Caco-2 (cell line): Measurements from ENCODE around the gene GCNT2. TPM values are rescaled to one million over a fixed set of nuclear protein-coding genes. Genes with fewer than 3 reads are reported as not detected.

ENCODE experiments used
- Bru-seq: library from RNA; stranded (reverse); fragments of 400-500 nt; gene quantifications from one replicate; lab custom pipeline; 2021; lab: Mats Ljungman, UMichigan
- BruChase-seq, 2 experiments: library from RNA; stranded (reverse); fragments of 400-500 nt; gene quantifications; one replicate each; lab custom pipeline; 2021; lab: Mats Ljungman, UMichigan
- BruUV-seq: library from RNA; stranded (reverse); fragments of 400-500 nt; replicated peaks from 2 replicates; lab custom pipeline; 2021; lab: Mats Ljungman, UMichigan
- CTCF ChIA-PET: fragments of 300-600 bp; sonication (Branson Sonifier 250); formaldehyde crosslinking; loops from one replicate; lab custom pipeline; 2022; ENCODE audit warnings: antibody characterized with exemption; lab: Charles Lee
- POLR2A ChIA-PET: fragments of 300-600 bp; sonication (Branson Sonifier 250); formaldehyde crosslinking; loops from one replicate; lab custom pipeline; 2022; ENCODE audit warnings: antibody characterized with exemption; lab: Charles Lee
- DNase-seq, 2 experiments: peaks; one replicate each; pipeline versions ENCODE4 v3.0.0 to v3.0.0-alpha.2; 2020 to 2022
- H3K27me3 ChIP-seq: replicated peaks from 2 replicates; pipeline ENCODE4 v1.6.0; 2011; ENCODE audit warnings: low read length; ENCODE audit not compliant: control insufficient read depth, insufficient read depth
- H3K36me3 ChIP-seq: 2 replicates; pipeline ENCODE4 v1.5.1; 2011; ENCODE audit warnings: low read length; ENCODE audit not compliant: control insufficient read depth, insufficient read depth
- H3K4me1 ChIP-seq: fragments of 250-450 bp; sonication (Bioruptor Pico); 2 replicates; pipeline ENCODE4 v1.5.1; 2020; ENCODE audit warnings: mild to moderate bottlenecking
- H3K4me3 ChIP-seq: 2 replicates; pipeline ENCODE4 v1.5.1; 2011; ENCODE audit warnings: low read depth, mild to moderate bottlenecking, control low read depth, low read length
- H3K9me3 ChIP-seq: fragments of 250-450 bp; sonication (Bioruptor Pico); 2 replicates; pipeline ENCODE4 v1.5.1; 2020; ENCODE audit warnings: mild to moderate bottlenecking, moderate library complexity
- H3K27ac Mint-ChIP-seq: one replicate; pipeline ENCODE4 v1.8.0; 2022; ENCODE audit warnings: mixed read lengths; ENCODE audit not compliant: unreplicated experiment
- H3K27me3 Mint-ChIP-seq: one replicate; pipeline ENCODE4 v1.8.0; 2022; ENCODE audit warnings: mixed read lengths; ENCODE audit not compliant: insufficient read depth, unreplicated experiment
- H3K36me3 Mint-ChIP-seq: one replicate; pipeline ENCODE4 v1.8.0; 2022; ENCODE audit warnings: mild to moderate bottlenecking, mixed read lengths; ENCODE audit not compliant: insufficient read depth, unreplicated experiment
- H3K4me1 Mint-ChIP-seq: one replicate; pipeline ENCODE4 v1.8.0; 2022; ENCODE audit warnings: low read depth, mixed read lengths; ENCODE audit not compliant: unreplicated experiment
- H3K4me3 Mint-ChIP-seq: one replicate; pipeline ENCODE4 v1.8.0; 2022; ENCODE audit warnings: mild to moderate bottlenecking, moderate library complexity, mixed read lengths; ENCODE audit not compliant: unreplicated experiment
- H3K9me3 Mint-ChIP-seq: one replicate; pipeline ENCODE4 v1.8.0; 2022; ENCODE audit warnings: mixed read lengths; ENCODE audit not compliant: unreplicated experiment
- CTCF ChIP-seq, 2 experiments: fragments of 200-600 bp in 1 of 2; IDR thresholded peaks; 1 replicate in 1 of 2; 2 replicates in 1 of 2; pipeline versions ENCODE4 v1.5.1 to v1.8.0; 2011 to 2022; ENCODE audit warnings: antibody characterized with exemption in 1 of 2, control low read depth in 1 of 2, inconsistent platforms in 1 of 2, low read depth in 1 of 2, low read length in 1 of 2, mild to moderate bottlenecking in 1 of 2, moderate library complexity in 1 of 2; ENCODE audit not compliant: insufficient read depth in 1 of 2, severe bottlenecking in 1 of 2, unreplicated experiment in 1 of 2
- intact Hi-C: fragments of 100-400 bp; cut with micrococcal nuclease; formaldehyde crosslinking; loops from one replicate; pipeline ENCODE4 v1.10.0; 2022; ENCODE audit not compliant: unreplicated experiment
- long read RNA-seq: library from polyadenylated mRNA; stranded (forward); transcript quantifications from one replicate; pipeline ENCODE4 v2.0.0, GENCODE V29; 2022
- total RNA-seq: library from RNA; stranded (reverse); gene quantifications from 2 replicates; pipeline ENCODE4 v1.2.3, GENCODE V29; 2022

GCNT2 gene
- total RNA-seq (68.1 and 70.7 TPM in 2 replicates), Bru-seq, nascent RNA (percentile 90 among the genes with signal in this experiment), BruChase-seq, experiment 1, labeled RNA remaining after a 2-hour chase (percentile 91 among the genes with signal in this experiment), BruChase-seq, experiment 2, labeled RNA remaining after a 6-hour chase (percentile 84 among the genes with signal in this experiment)
- long read RNA-seq, full-length matches to known transcripts, result 79 of 124 reads
- long read RNA-seq, partial matches to known transcripts, result 8 of 124 reads
- long read RNA-seq, other reads (novel, unspliced or antisense), result 37 of 124 reads

- Histone ChIP-seq H3K4me3 (peak within 1 kb of the TSS; percentile 33), H3K36me3 (no peaks in the 10 kb centered on the region), H3K9me3 (no peaks in the 10 kb centered on the region), H3K4me1 (peaks cover 33% of the 10 kb centered on the region), H3K27me3 (no peaks in the 10 kb centered on the region)
- POLR2A ChIA-PET, result interaction anchor here (0.5 to 1.6 kb wide), 8 partner anchors 9 to 201 kb away, joined by 3 to 12 read pairs (median 4); partner anchors contain the start of gene TMEM14C
- CTCF ChIA-PET, result interaction anchor here (0.6 kb wide), 1 partner anchor 202 kb away, joined by 3 read pairs; the partner anchor contains the start of gene TMEM14C
- BruUV-seq, result TSS peak; percentile 61
- Mint-ChIP-seq H3K27me3 (no peaks in the 10 kb centered on the region), H3K36me3 (peaks cover 39% of the 10 kb centered on the region), H3K4me1 (peaks cover 27% of the 10 kb centered on the region), H3K27ac (peak within 1 kb of the TSS; percentile 90), H3K9me3 (no peaks in the 10 kb centered on the region), H3K4me3 (peak within 1 kb of the TSS; percentile 85)
- no peak for TF ChIP-seq CTCF (IDR thresholded peaks at IDR 0.05; ENCODE audit: insufficient read depth in 1 of 2, low read depth in 1 of 2, low read length in 1 of 2, severe bottlenecking in 1 of 2, unreplicated experiment in 1 of 2)
- peak; percentile 85 to 90 for DNase-seq
- intact Hi-C loops, result loop anchor here (1.0 to 2.0 kb wide), 2 partner anchors 46 to 62 kb away; no protein-coding TSS in a partner anchor
Measured at GRCh38 chr6:10521104-10521808, at the start of gene GCNT2. GCNT2 (plus strand) TSS chr6:10521351; CDS start chr6:10528912, 7,561 bp downstream.

- Mint-ChIP-seq H3K4me1 (no peaks in the 10 kb centered on the region), H3K4me3 (no peak overlapping the region), H3K27ac (no peak overlapping the region), H3K9me3 (no peaks in the 10 kb centered on the region), H3K27me3 (no peaks in the 10 kb centered on the region), H3K36me3 (no peaks in the 10 kb centered on the region)
- Histone ChIP-seq H3K27me3 (no peaks in the 10 kb centered on the region), H3K36me3 (no peaks in the 10 kb centered on the region), H3K4me3 (no peak overlapping the region), H3K9me3 (no peaks in the 10 kb centered on the region), H3K4me1 (no peaks in the 10 kb centered on the region)
- CTCF ChIA-PET, result no interaction called here
- no TSS peak for BruUV-seq
- intact Hi-C loops, result no loop called here
- DNase-seq, result no peak
- TF ChIP-seq CTCF (IDR thresholded peaks at IDR 0.05; ENCODE audit: insufficient read depth in 1 of 2, low read depth in 1 of 2, low read length in 1 of 2, severe bottlenecking in 1 of 2, unreplicated experiment in 1 of 2), result no peak
- POLR2A ChIA-PET, result no interaction called here
Measured at GRCh38 chr6:10472634-10473033, 48.5 kb upstream of the GCNT2 start.
